Mesothelial cell of epicardium (in vitro differentiated cells): ENCODE results near the gene NHERF2. TPM values are rescaled to one million over a fixed set of nuclear protein-coding genes. Genes with fewer than 3 reads are reported as not detected.
"Not testable (repeated sequence)": the region's sequence is repeated elsewhere in the genome, so short reads cannot be mapped to it uniquely, and the experiment has no call there.

Experiments used
- DNase-seq, 2 experiments: peaks; one replicate each; pipeline ENCODE4 v3.0.0; 2021; ENCODE audit warnings: low spot score in 2 of 2; ENCODE audit not compliant: unreplicated experiment in 2 of 2
- H3K27ac Mint-ChIP-seq: 2 replicates; pipeline ENCODE4 v1.8.0; 2021; ENCODE audit warnings: mixed read lengths
- H3K27me3 Mint-ChIP-seq: 2 replicates; pipeline ENCODE4 v1.8.0; 2021; ENCODE audit warnings: low read depth, mixed read lengths
- H3K36me3 Mint-ChIP-seq: 2 replicates; pipeline ENCODE4 v1.8.0; 2021; ENCODE audit warnings: mixed read lengths
- H3K4me1 Mint-ChIP-seq: 2 replicates; pipeline ENCODE4 v1.8.0; 2021; ENCODE audit warnings: mixed read lengths
- H3K4me3 Mint-ChIP-seq: 2 replicates; pipeline ENCODE4 v1.8.0; 2021; ENCODE audit warnings: mild to moderate bottlenecking, moderate library complexity, mixed read lengths
- H3K9me3 Mint-ChIP-seq: 2 replicates; pipeline ENCODE4 v1.8.0; 2021; ENCODE audit warnings: mixed read lengths
- CTCF ChIP-seq: fragments of 200-600 bp; sonication (generic); IDR thresholded peaks from one replicate; pipeline ENCODE4 v1.5.0; 2021; ENCODE audit warnings: antibody characterized with exemption; ENCODE audit not compliant: unreplicated experiment
- total RNA-seq: library from RNA; stranded (reverse); gene quantifications from 3 replicates; pipeline ENCODE4 v1.2.1, GENCODE V29; 2021

Gene NHERF2
- total RNA-seq, 1 donor from 2014 or later, result 51.3 TPM

GRCh38 chr16:2029350-2029749, 2.6 kb downstream of the NHERF2 start:
- Mint-ChIP-seq H3K4me1 (peaks cover 25% of the 10 kb centered on the region), H3K27me3 (no peaks in the 10 kb centered on the region), H3K36me3 (peaks cover 2% of the 10 kb centered on the region), H3K27ac (no peak overlapping the region), H3K4me3 (no peak overlapping the region), H3K9me3 (no peaks in the 10 kb centered on the region)
- no peak for DNase-seq
- TF ChIP-seq CTCF, result no peak

DNA sequence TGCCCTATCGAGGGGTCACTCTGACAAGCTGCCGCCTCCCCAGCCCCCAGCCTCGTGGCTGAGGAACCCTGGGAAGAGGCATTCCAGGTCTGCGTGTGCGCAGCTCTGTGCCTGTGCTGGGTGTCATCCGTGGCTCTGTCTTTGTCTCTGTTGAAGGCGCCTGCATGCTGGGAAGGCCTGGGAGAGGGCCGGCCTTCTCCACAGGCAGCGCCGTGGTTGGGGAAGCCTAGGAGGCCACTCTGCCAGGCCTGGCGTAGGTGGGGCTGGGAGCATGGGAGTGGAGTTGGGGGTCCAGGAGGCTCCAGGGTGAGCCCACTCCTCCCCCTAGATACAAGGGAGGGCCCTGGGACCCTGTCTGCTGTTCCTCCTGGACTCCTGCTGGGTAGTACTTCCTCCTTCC, 3.3 kb downstream of the NHERF2 start:
- Mint-ChIP-seq H3K4me1 (peaks cover 29% of the 10 kb centered on the region), H3K36me3 (peaks cover 2% of the 10 kb centered on the region), H3K9me3 (no peaks in the 10 kb centered on the region), H3K27ac (no peak overlapping the region), H3K27me3 (no peaks in the 10 kb centered on the region), H3K4me3 (no peak overlapping the region)
- DNase-seq, result no peak
- TF ChIP-seq CTCF, result no peak

- no peak overlapping the region for H3K27ac Mint-ChIP-seq
Measured at GRCh38 chr16:2031081-2031577, 4.4 kb downstream of the NHERF2 start.

DNA sequence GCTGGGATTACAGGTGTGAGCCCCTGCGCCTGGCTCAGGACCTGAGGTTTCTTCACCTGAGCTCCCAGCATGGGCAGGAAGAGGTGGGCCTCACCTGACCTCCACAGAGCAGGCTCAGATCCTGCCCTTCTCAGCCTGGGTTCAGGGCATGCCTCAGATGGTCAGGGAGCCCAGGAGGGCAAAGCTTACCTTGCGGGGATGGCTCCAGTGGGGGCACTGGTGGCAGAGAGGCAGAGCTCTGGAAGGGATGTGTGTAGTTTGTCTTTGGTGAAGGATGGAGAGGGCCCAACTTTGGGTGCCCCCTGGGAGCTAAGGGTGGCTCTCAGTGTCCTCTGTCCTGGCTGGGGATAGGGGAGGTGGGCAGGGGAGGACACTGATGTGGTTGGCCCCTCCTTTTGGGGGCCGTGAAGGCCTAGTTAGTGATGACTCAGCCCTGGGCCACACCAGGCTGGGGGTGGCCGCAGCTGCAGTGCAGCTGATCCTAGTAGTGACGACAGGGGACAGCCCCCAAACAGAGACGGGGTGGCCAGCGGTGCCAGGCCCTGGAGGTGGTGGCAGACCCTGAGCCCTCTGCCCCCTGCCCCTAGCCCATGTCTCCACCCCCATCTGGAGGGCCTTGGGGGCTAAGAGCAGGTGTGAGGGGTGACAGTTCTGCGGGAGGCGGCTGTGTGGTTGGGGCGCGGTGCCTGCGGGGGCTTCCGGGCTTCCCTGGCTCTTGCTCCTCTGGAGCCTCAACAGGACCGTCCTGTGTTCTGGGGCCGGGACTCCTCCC, 5.8 kb downstream of the NHERF2 start:
- peak overlapping the region; percentile 66 for H3K27ac Mint-ChIP-seq
- H3K4me1 Mint-ChIP-seq, result peaks cover 38% of the 10 kb centered on the region
- no peaks in the 10 kb centered on the region for H3K27me3 Mint-ChIP-seq
- no peaks in the 10 kb centered on the region for H3K9me3 Mint-ChIP-seq
- no peak overlapping the region for H3K4me3 Mint-ChIP-seq
- peaks cover 2% of the 10 kb centered on the region for H3K36me3 Mint-ChIP-seq
- DNase-seq, result no peak
- no peak for TF ChIP-seq CTCF

More at GRCh38 chr16:2031081-2031577, 4.4 kb downstream of the NHERF2 start:
- no peak for TF ChIP-seq CTCF
- DNase-seq, result no peak
- H3K4me1 Mint-ChIP-seq, result peaks cover 35% of the 10 kb centered on the region
- H3K4me3 Mint-ChIP-seq, result no peak overlapping the region
- no peaks in the 10 kb centered on the region for H3K27me3 Mint-ChIP-seq
- H3K36me3 Mint-ChIP-seq, result peaks cover 2% of the 10 kb centered on the region
- H3K9me3 Mint-ChIP-seq, result no peaks in the 10 kb centered on the region

DNA sequence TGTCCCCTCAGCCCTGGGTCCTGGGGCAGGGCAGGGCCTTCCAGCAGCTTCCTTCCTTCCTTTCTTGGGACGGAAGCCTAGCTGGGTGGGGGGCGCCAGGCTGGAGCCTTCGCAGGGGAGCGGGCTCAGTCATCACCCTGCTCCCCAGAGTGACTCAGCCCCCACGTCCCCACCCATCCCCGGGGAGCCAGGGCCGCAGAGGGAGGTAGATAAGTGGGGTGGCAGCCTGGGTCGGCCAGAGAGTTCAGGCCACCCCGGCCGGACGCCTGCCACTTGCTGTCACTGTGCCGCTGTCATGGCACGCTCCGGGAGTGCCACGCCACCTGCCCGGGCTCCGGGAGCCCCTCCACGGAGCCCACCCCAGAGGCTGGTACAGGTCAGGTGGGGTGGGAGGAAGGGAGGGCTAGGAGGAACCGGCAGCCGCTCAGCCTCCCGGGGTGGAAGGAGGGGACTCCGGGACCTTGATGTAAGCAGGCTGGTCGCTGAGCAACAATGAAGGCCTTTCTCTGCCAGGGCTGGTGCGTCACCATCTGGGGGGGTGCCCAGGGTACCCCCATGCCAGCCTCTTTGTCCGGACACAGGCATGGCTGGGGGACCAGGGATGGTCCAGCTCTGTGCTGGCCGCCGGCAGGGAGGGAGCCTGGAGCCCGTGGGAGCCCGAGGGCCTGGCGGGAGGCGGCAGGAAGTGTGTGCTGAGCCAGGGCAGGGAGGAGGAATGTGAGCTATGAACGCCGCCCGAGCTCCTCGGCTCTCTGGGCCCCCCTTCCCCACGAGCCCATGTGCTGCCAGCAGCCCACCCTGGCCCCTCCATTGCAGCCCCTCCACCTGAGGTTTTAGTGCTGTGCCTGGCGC, 6.6 kb downstream of the NHERF2 start:
- Mint-ChIP-seq H3K27me3 (no peaks in the 10 kb centered on the region), H3K4me1 (peaks cover 39% of the 10 kb centered on the region), H3K9me3 (no peaks in the 10 kb centered on the region), H3K4me3 (no peak overlapping the region), H3K27ac (peak overlapping the region; percentile 92), H3K36me3 (peaks cover 2% of the 10 kb centered on the region)
- no peak for TF ChIP-seq CTCF
- peak; percentile 45 to 74 for DNase-seq

DNA sequence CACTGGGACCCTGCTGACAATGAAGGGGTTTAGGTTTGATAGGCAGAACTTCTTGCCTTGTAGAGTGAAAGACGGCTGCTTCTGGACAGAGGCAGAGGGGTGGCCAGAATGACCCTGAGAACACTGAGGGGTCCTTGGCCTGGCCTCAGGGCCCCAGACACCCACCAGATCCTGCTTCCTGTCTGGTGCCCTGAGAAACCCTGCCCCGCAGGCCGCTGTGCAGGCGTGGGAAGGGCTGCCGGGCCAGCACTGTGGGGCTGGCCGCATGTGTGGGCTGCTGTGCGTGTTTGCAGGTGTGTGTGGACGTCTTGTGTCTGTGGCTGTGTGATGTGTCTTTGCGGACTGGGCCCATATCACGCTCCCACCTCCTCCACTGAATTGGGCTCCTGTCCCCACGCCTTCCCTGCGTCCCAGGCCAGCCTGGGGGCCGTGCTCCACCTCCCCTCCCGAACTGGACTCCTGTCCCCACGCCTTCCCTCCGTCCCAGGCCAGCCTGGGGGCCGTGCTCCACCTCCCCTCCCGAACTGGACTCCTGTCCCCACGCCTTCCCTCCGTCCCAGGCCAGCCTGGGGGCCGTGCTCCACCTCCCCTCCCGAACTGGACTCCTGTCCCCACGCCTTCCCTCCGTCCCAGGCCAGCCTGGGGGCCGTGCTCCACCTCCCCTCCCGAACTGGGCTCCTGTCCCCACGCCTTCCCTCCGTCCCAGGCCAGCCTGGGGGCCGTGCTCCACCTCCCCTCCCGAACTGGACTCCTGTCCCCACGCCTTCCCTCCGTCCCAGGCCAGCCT, 7.4 kb downstream of the NHERF2 start:
- H3K27ac Mint-ChIP-seq, result peak overlapping the region; percentile 92
- H3K4me1 Mint-ChIP-seq, result peaks cover 39% of the 10 kb centered on the region
- H3K9me3 Mint-ChIP-seq, H3K27me3 Mint-ChIP-seq, DNase-seq, H3K4me3 Mint-ChIP-seq, H3K36me3 Mint-ChIP-seq: not testable (repeated sequence)
